ENCODE results near the gene PYGO2. TPM values are rescaled to one million over a fixed set of nuclear protein-coding genes. Genes with fewer than 3 reads are reported as not detected.
"Not testable (repeated sequence)": the region's sequence is repeated elsewhere in the genome, so short reads cannot be mapped to it uniquely, and the experiment has no call there.

The PYGO2 gene
- polyA plus RNA-seq, 4 donors = 22.1 to 34.7 (median 24.8) TPM

- WGBS, 3 donors = 52 to 78% (median 72%) methylated on average over 3 of the region's 3 CpGs
- Histone ChIP-seq H3K27me3 (ENCODE audit: control insufficient read depth in 3 of 3, insufficient read depth in 3 of 3, low read length in 3 of 3) (no peaks in the 10 kb centered on the region), H3K4me1 (ENCODE audit: control insufficient read depth in 3 of 3, insufficient read depth in 2 of 3, low read depth in 1 of 3, low read length in 2 of 3) (peaks cover 0 to 11% (median 2%) of the 10 kb centered on the region in 3 donors), H3K4me3 (ENCODE audit: low read depth in 1 of 3, low read length in 3 of 3) (no peak overlapping the region), H3K9me3 (ENCODE audit: control insufficient read depth in 2 of 2, insufficient read depth in 1 of 2, low read depth in 1 of 2, low read length in 1 of 2) (no peaks in the 10 kb centered on the region), H3K27ac (ENCODE audit: low read depth in 1 of 3, low read length in 2 of 3) (no peak overlapping the region), H3K36me3 (ENCODE audit: control insufficient read depth in 3 of 3, insufficient read depth in 2 of 3, low read depth in 1 of 3, low read length in 3 of 3) (peaks cover 5 to 65% (median 8%) of the 10 kb centered on the region in 3 donors)
- DNase-seq (peak in 1 of 2 donors; percentile 73), FAIRE-seq (no peak)
These were observed 27.7 kb upstream of the PYGO2 start for GRCh38 chr1:154989195-154989860.

- no peak for FAIRE-seq
- H3K9me3 ChIP-seq (ENCODE audit: control insufficient read depth in 2 of 2, insufficient read depth in 1 of 2, low read depth in 1 of 2, low read length in 1 of 2) = no peaks in the 10 kb centered on the region
- peaks cover 2 to 15% (median 5%) of the 10 kb centered on the region in 3 donors for H3K4me1 ChIP-seq (ENCODE audit: control insufficient read depth in 3 of 3, insufficient read depth in 2 of 3, low read depth in 1 of 3, low read length in 2 of 3)
- no peaks in the 10 kb centered on the region for H3K27me3 ChIP-seq (ENCODE audit: control insufficient read depth in 3 of 3, insufficient read depth in 3 of 3, low read length in 3 of 3)
- 86 to 93% (median 88%) methylated on average over 17 of the region's 17 CpGs for WGBS, 3 donors
- no peak overlapping the region for H3K4me3 ChIP-seq (ENCODE audit: low read depth in 1 of 3, low read length in 3 of 3)
- H3K27ac ChIP-seq (ENCODE audit: low read depth in 1 of 3, low read length in 2 of 3) = peak overlapping the region in 1 of 3 donors; percentile 45
- DNase-seq = no peak
- peaks cover 5 to 61% (median 8%) of the 10 kb centered on the region in 3 donors for H3K36me3 ChIP-seq (ENCODE audit: control insufficient read depth in 3 of 3, insufficient read depth in 2 of 3, low read depth in 1 of 3, low read length in 3 of 3)
These were observed 26.7 kb upstream of the PYGO2 start for GRCh38 chr1:154988058-154988954.

- no peak for FAIRE-seq
- no peak for DNase-seq
- no peak overlapping the region for H3K27ac ChIP-seq (ENCODE audit: low read depth in 1 of 3, low read length in 2 of 3)
- H3K9me3 ChIP-seq (ENCODE audit: control insufficient read depth in 2 of 2, insufficient read depth in 1 of 2, low read depth in 1 of 2, low read length in 1 of 2) = no peaks in the 10 kb centered on the region
- no peak overlapping the region for H3K4me3 ChIP-seq (ENCODE audit: low read depth in 1 of 3, low read length in 3 of 3)
- H3K27me3 ChIP-seq (ENCODE audit: control insufficient read depth in 3 of 3, insufficient read depth in 3 of 3, low read length in 3 of 3) = no peaks in the 10 kb centered on the region
- peaks cover 5 to 53% (median 5%) of the 10 kb centered on the region in 3 donors for H3K36me3 ChIP-seq (ENCODE audit: control insufficient read depth in 3 of 3, insufficient read depth in 2 of 3, low read depth in 1 of 3, low read length in 3 of 3)
- peaks cover 2 to 20% (median 5%) of the 10 kb centered on the region in 3 donors for H3K4me1 ChIP-seq (ENCODE audit: control insufficient read depth in 3 of 3, insufficient read depth in 2 of 3, low read depth in 1 of 3, low read length in 2 of 3)
- 62 to 79% (median 69%) methylated on average over 6 of the region's 6 CpGs for WGBS, 3 donors
These were observed 25.7 kb upstream of the PYGO2 start for GRCh38 chr1:154987326-154987725.

GRCh38 chr1:154986736-154987135 is 25.2 kb upstream of the PYGO2 start:
- Histone ChIP-seq H3K36me3 (ENCODE audit: control insufficient read depth in 3 of 3, insufficient read depth in 2 of 3, low read depth in 1 of 3, low read length in 3 of 3) (peaks cover 5 to 52% (median 5%) of the 10 kb centered on the region in 3 donors), H3K4me1 (ENCODE audit: control insufficient read depth in 3 of 3, insufficient read depth in 2 of 3, low read depth in 1 of 3, low read length in 2 of 3) (peaks cover 2 to 20% (median 5%) of the 10 kb centered on the region in 3 donors)
- WGBS, 3 donors = 88 to 93% (median 91%) methylated on average over 4 of the region's 4 CpGs
- not testable (repeated sequence) for DNase-seq; H3K4me3 ChIP-seq (ENCODE audit: low read depth in 1 of 3, low read length in 3 of 3); H3K27me3 ChIP-seq (ENCODE audit: control insufficient read depth in 3 of 3, insufficient read depth in 3 of 3, low read length in 3 of 3); H3K27ac ChIP-seq (ENCODE audit: low read depth in 1 of 3, low read length in 2 of 3); H3K9me3 ChIP-seq (ENCODE audit: control insufficient read depth in 2 of 2, insufficient read depth in 1 of 2, low read depth in 1 of 2, low read length in 1 of 2); FAIRE-seq

- Histone ChIP-seq H3K36me3 (ENCODE audit: control insufficient read depth in 3 of 3, insufficient read depth in 2 of 3, low read depth in 1 of 3, low read length in 3 of 3) (peaks cover 0 to 38% (median 0%) of the 10 kb centered on the region in 3 donors), H3K9me3 (ENCODE audit: control insufficient read depth in 2 of 2, insufficient read depth in 1 of 2, low read depth in 1 of 2, low read length in 1 of 2) (no peaks in the 10 kb centered on the region), H3K27me3 (ENCODE audit: control insufficient read depth in 3 of 3, insufficient read depth in 3 of 3, low read length in 3 of 3) (no peaks in the 10 kb centered on the region), H3K4me3 (ENCODE audit: low read depth in 1 of 3, low read length in 3 of 3) (peak overlapping the region; percentile 81 to 85 (median 85)), H3K27ac (ENCODE audit: low read depth in 1 of 3, low read length in 2 of 3) (peak overlapping the region; percentile 27 to 74 (median 54)), H3K4me1 (ENCODE audit: control insufficient read depth in 3 of 3, insufficient read depth in 2 of 3, low read depth in 1 of 3, low read length in 2 of 3) (peaks cover 0 to 12% (median 5%) of the 10 kb centered on the region in 3 donors)
- DNase-seq (no peak), FAIRE-seq (no peak)
- WGBS, 3 donors = 14 to 19% (median 16%) methylated on average over 17 of the region's 17 CpGs
These were observed 22.3 kb upstream of the PYGO2 start for GRCh38 chr1:154983776-154984466.

GRCh38 chr1:154982897-154983648 is 21.5 kb upstream of the PYGO2 start, which contains the start of gene FLAD1:
TSS of gene FLAD1 (plus strand) at chr1:154983344. CDS start at chr1:154983695, 351 bp downstream.
- peak; percentile 99 to 100 for DNase-seq
- no peaks in the 10 kb centered on the region for H3K27me3 ChIP-seq (ENCODE audit: control insufficient read depth in 3 of 3, insufficient read depth in 3 of 3, low read length in 3 of 3)
- no peaks in the 10 kb centered on the region for H3K9me3 ChIP-seq (ENCODE audit: control insufficient read depth in 2 of 2, insufficient read depth in 1 of 2, low read depth in 1 of 2, low read length in 1 of 2)
- peaks cover 0 to 29% (median 2%) of the 10 kb centered on the region in 3 donors for H3K36me3 ChIP-seq (ENCODE audit: control insufficient read depth in 3 of 3, insufficient read depth in 2 of 3, low read depth in 1 of 3, low read length in 3 of 3)
- H3K27ac ChIP-seq (ENCODE audit: low read depth in 1 of 3, low read length in 2 of 3) = peak within 1 kb of the TSS; percentile 27 to 74 (median 54)
- 0 to 1% (median 1%) methylated on average over 26 of the region's 26 CpGs for whole genome bisulfite sequencing, 3 donors
- FAIRE-seq = no peak
- H3K4me1 ChIP-seq (ENCODE audit: control insufficient read depth in 3 of 3, insufficient read depth in 2 of 3, low read depth in 1 of 3, low read length in 2 of 3) = peaks cover 0 to 8% (median 5%) of the 10 kb centered on the region in 3 donors
- H3K4me3 ChIP-seq (ENCODE audit: low read depth in 1 of 3, low read length in 3 of 3) = peak within 1 kb of the TSS; percentile 81 to 85 (median 85)

- H3K27me3 ChIP-seq (ENCODE audit: control insufficient read depth in 3 of 3, insufficient read depth in 3 of 3, low read length in 3 of 3) = no peaks in the 10 kb centered on the region
- DNase-seq (no peak), FAIRE-seq (no peak)
- H3K9me3 ChIP-seq (ENCODE audit: control insufficient read depth in 2 of 2, insufficient read depth in 1 of 2, low read depth in 1 of 2, low read length in 1 of 2) = no peaks in the 10 kb centered on the region
- peaks cover 0 to 12% (median 5%) of the 10 kb centered on the region in 3 donors for H3K4me1 ChIP-seq (ENCODE audit: control insufficient read depth in 3 of 3, insufficient read depth in 2 of 3, low read depth in 1 of 3, low read length in 2 of 3)
- H3K36me3 ChIP-seq (ENCODE audit: control insufficient read depth in 3 of 3, insufficient read depth in 2 of 3, low read depth in 1 of 3, low read length in 3 of 3) = peaks cover 0 to 22% (median 2%) of the 10 kb centered on the region in 3 donors
- peak overlapping the region in 1 of 3 donors; percentile 85 for H3K4me3 ChIP-seq (ENCODE audit: low read depth in 1 of 3, low read length in 3 of 3)
- no peak overlapping the region for H3K27ac ChIP-seq (ENCODE audit: low read depth in 1 of 3, low read length in 2 of 3)
- WGBS, 3 donors = 63 to 72% (median 66%) methylated on average over 6 of the region's 6 CpGs
These were observed 20.8 kb upstream of the PYGO2 start for GRCh38 chr1:154982341-154982740.
